ENCODE data around the gene IRAK2. TPM values are rescaled to one million over a fixed set of nuclear protein-coding genes. Genes with fewer than 3 reads are reported as not detected.

The IRAK2 gene
- total and polyA plus RNA-seq, 5 donors, result 0.63 to 1.5 (median 1.4) TPM

DNA sequence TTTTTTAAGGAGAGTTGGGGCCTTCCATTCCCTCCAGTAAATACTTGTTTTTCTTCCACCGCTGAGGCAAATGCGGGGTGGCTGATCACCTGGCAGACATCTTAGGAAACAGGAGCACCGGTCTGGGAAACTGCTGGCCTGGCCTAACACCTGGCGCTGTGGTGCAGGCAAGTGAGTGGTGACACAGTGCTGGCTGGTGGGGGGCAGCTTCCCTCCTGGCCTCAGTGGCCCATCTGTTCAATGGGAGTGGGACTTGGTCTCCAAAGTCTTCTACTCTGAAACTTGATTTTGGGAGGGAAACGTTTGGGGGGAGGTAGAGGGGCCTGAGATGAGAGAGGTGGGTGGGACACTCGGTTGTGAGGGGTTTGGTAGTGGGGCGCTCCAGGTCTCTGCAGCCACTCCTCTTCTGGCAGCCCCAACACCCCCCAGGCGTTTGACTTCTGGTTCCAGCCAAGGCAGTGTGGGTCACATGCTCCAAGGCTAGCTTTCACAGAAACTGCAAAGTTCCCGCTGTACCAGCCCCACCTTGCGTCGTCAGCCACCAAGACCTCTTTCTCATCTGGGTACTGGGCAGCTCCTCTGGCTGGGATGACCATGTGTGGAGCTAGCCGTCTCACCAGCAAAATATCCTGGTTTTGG, 123.3 kb downstream of the IRAK2 start:
- H3K9me3 ChIP-seq (ENCODE audit: control insufficient read depth, low read length), result no peaks in the 10 kb centered on the region
- no peak overlapping the region for H3K27ac ChIP-seq (ENCODE audit: low read length)
- H3K27me3 ChIP-seq (ENCODE audit: control insufficient read depth, insufficient read depth), result no peaks in the 10 kb centered on the region
- ATAC-seq, result no peak
- WGBS, result 93% methylated on average over 12 of the region's 12 CpGs
- H3K4me3 ChIP-seq (ENCODE audit: low read length), result no peak overlapping the region
- intact Hi-C loops (cut with DNase I), result no loop called here
- DNase-seq, result no peak
- peaks cover 5% of the 10 kb centered on the region for H3K4me1 ChIP-seq (ENCODE audit: control insufficient read depth, insufficient read depth, low read length)

DNA sequence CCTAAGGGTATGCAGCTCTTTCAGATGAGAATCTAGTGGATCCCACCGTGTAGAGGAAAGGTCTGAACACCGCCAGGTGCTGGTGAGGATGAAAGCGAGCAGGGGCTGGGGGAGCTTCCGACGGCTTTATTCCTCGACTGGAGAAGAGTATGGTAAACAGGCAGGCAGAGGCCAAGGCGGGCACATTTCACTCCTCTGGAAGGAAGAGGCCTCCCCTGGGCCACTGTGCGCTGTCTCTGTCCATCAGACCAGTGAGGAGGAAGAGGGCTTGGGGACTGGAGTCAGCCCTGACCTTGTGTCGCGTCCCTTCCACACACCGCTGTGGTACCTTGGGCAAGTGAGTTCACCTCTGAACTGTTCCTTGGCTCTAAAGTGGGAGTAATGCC, 123.8 kb downstream of the IRAK2 start:
- intact Hi-C loops (cut with DNase I), result no loop called here
- Histone ChIP-seq H3K4me3 (ENCODE audit: low read length) (no peak overlapping the region), H3K27me3 (ENCODE audit: control insufficient read depth, insufficient read depth) (no peaks in the 10 kb centered on the region), H3K9me3 (ENCODE audit: control insufficient read depth, low read length) (no peaks in the 10 kb centered on the region), H3K4me1 (ENCODE audit: control insufficient read depth, insufficient read depth, low read length) (peaks cover 5% of the 10 kb centered on the region), H3K27ac (ENCODE audit: low read length) (no peak overlapping the region)
- ATAC-seq (no peak), DNase-seq (no peak)
- 87% methylated on average over 11 of the region's 11 CpGs for WGBS

DNA sequence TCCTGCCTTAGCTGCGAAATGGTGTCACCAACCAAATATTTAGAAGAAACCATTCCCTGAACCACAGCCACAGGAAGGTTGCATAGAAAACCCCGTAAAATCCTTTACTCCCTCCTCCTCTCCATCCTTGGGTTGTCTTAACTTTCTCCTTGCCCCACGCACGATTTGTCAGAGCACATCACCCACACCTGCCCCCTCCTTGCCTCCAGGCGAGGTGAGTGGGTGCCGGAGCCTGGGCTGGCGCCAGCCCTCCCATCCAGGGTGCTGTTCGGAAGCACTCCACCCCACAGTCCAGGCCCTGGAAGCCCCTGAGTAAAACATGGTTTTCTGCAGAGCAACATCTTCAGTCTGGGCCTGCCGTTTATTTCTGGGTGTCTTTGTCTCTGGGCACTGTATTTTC, 124.4 kb downstream of the IRAK2 start:
- Histone ChIP-seq H3K27ac (ENCODE audit: low read length) (no peak overlapping the region), H3K9me3 (ENCODE audit: control insufficient read depth, low read length) (no peaks in the 10 kb centered on the region), H3K4me1 (ENCODE audit: control insufficient read depth, insufficient read depth, low read length) (peaks cover 5% of the 10 kb centered on the region), H3K4me3 (ENCODE audit: low read length) (no peak overlapping the region), H3K27me3 (ENCODE audit: control insufficient read depth, insufficient read depth) (no peaks in the 10 kb centered on the region)
- no peak for ATAC-seq
- no peak for DNase-seq
- WGBS, result 85% methylated on average over 9 of the region's 9 CpGs
- intact Hi-C loops (cut with DNase I), result no loop called here

DNA sequence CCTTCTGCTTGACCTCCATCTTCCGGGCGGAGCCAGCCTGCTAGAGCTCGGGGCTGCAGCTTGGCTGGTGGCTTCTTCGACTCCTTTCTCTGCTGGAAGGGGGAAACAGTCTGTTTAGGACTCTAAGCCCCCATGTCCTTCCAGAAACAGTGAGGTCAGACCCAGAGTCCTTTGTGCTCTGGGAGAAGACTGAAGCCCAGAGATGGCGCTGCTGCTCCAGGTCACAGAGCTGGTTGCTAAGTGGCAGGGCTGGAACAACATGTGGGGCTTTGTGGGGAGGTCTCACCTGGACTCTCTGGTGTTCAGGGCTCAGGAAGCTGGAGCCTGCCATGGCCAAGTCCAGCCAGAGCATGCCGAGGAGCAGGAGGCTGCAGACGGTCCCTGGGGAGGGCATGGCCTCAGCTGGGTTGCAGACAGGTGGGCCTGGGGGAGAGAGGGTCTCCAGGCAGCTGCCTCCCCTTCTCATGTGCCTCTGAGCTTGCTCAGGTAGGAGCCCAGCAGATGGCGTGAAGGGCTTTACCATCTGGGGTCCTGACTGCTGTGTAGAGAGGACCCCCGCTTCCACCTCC, 125.2 kb downstream of the IRAK2 start:
- no peak overlapping the region for H3K27ac ChIP-seq (ENCODE audit: low read length)
- intact Hi-C loops (cut with DNase I), result no loop called here
- no peaks in the 10 kb centered on the region for H3K9me3 ChIP-seq (ENCODE audit: control insufficient read depth, low read length)
- no peaks in the 10 kb centered on the region for H3K27me3 ChIP-seq (ENCODE audit: control insufficient read depth, insufficient read depth)
- H3K4me1 ChIP-seq (ENCODE audit: control insufficient read depth, insufficient read depth, low read length), result peaks cover 5% of the 10 kb centered on the region
- 90% methylated on average over 9 of the region's 9 CpGs for WGBS
- ATAC-seq, result no peak
- no peak overlapping the region for H3K4me3 ChIP-seq (ENCODE audit: low read length)
- no peak for DNase-seq

DNA sequence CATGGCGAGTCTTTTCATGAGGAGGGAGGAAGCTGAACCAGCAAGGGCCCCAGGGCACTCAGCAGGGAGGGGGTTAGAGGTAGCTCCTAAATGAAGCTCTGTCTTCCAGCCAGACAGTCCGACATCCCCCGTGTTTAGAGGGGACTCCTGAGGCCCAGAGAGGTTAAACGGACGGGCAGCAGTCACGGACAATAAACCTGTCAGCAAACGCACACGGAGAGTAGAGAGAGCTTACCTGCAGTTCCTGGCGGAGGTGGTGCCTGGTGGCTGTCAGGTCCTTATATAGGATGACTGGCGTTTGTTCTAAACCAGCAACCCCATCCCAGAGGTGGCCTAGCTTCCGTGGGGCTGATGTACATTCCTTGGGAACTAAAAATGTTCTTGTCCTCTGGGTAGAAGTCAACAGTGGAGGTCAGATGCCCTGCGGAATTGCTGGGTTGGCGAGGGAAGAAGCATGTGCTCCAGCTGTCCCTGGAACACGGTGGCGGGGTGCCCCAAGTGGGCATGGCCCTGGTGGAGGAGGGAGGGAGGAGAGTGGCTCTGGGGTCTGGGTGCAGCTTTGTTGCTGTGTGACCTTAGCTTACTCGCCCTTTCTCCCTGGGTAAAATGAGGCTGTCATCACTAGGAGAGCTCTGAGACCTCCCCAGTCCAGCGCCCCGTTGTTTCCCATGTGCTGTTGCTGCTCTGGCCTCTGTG, 125.9 kb downstream of the IRAK2 start:
- no peaks in the 10 kb centered on the region for H3K9me3 ChIP-seq (ENCODE audit: control insufficient read depth, low read length)
- H3K27me3 ChIP-seq (ENCODE audit: control insufficient read depth, insufficient read depth), result no peaks in the 10 kb centered on the region
- intact Hi-C loops (cut with DNase I), result no loop called here
- H3K4me1 ChIP-seq (ENCODE audit: control insufficient read depth, insufficient read depth, low read length), result peaks cover 5% of the 10 kb centered on the region
- ATAC-seq, result no peak
- H3K4me3 ChIP-seq (ENCODE audit: low read length), result no peak overlapping the region
- DNase-seq, result peak in 1 of 3 donors; percentile 54
- no peak overlapping the region for H3K27ac ChIP-seq (ENCODE audit: low read length)
- 84% methylated on average over 18 of the region's 18 CpGs for WGBS

DNA sequence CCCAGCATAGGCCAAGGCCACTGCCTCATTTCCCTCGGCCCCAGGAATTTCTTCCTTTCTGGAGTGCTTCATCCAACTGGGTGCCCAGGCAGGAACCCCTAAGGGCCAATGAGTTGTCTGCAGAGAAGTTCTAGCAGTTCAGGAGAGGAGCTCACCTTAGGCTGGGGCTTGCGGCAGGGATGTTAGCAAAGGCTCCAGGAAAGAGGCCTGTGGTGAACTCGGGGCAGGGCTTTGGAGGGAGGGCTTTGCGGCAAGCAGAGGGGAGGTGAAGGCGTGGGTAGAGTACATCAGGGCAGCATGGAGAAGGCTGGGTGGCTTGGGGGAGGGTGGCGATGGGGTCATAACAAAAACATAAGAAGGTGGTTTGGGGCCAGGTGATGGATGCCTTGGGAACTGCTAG, 126.9 kb downstream of the IRAK2 start:
- no peaks in the 10 kb centered on the region for H3K27me3 ChIP-seq (ENCODE audit: control insufficient read depth, insufficient read depth)
- H3K27ac ChIP-seq (ENCODE audit: low read length), result no peak overlapping the region
- intact Hi-C loops (cut with DNase I), result no loop called here
- ATAC-seq (no peak), DNase-seq (no peak)
- H3K4me1 ChIP-seq (ENCODE audit: control insufficient read depth, insufficient read depth, low read length), result peaks cover 5% of the 10 kb centered on the region
- no peaks in the 10 kb centered on the region for H3K9me3 ChIP-seq (ENCODE audit: control insufficient read depth, low read length)
- WGBS, result 94% methylated on average over 6 of the region's 6 CpGs
- no peak overlapping the region for H3K4me3 ChIP-seq (ENCODE audit: low read length)

DNA sequence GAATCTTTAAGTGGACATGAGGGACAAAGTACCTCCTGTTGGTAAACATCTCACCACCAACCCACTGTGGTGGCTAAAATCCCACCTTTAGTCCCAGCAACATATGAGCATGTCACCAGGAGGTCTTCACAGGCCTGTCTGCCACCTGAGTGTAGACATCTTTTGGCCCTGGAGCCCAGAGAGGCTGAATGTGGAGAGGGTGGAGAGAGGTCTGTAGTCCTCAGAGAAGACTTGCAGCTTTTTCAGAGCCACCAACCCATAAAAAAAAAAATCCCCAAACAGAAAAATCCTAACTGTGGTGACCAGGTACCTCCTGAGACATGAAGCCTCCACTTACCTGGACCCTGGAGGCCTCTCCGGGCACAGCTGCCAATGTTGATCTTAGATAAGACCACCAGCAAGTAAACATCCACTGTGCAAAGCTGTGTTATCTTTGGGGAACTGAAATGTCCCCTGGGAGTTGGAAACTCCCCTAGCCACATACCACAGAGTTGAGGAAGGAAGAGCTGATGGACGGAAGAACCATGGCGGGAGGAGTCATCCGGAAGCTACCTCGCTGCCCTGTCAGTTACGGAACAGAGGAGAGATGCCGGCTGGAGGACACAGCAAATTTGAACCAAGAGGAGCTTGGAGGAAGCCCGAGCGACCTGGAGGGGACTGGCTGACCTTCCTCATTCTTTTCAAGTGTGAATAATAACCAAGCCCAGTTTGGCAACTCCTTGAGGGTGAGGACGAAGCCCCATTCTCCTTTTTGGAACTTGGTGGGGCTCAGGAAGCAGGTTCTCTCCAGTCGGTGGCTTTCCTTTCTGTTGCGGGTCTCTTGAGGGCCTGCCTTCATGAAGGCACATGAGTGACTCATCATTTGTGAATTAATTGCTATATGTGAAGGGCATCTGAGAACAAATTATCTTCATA, 128.0 kb downstream of the IRAK2 start, which contains the start of gene GHRL:
GHRL (minus strand) TSS at position 443 of the 915 bp plus-strand sequence. CDS start 2,767 bp downstream, outside the sequence.
- DNase-seq, result no peak
- WGBS, result 42% methylated on average over 12 of the region's 12 CpGs
- intact Hi-C loops (cut with DNase I), result no loop called here
- peak in 1 of 2 donors; percentile 32 for ATAC-seq
- no peak within 1 kb of the TSS for H3K4me3 ChIP-seq (ENCODE audit: low read length)
- no peaks in the 10 kb centered on the region for H3K9me3 ChIP-seq (ENCODE audit: control insufficient read depth, low read length)
- H3K4me1 ChIP-seq (ENCODE audit: control insufficient read depth, insufficient read depth, low read length), result peaks cover 5% of the 10 kb centered on the region
- no peak within 1 kb of the TSS for H3K27ac ChIP-seq (ENCODE audit: low read length)
- H3K27me3 ChIP-seq (ENCODE audit: control insufficient read depth, insufficient read depth), result no peaks in the 10 kb centered on the region

Other genes with a start within 250 kb of the IRAK2 start
- gene IL17RC, start 247.8 kb upstream of the IRAK2 start, total RNA-seq, result 10 to 100 TPM; 35.1 to 48.1 (median 41.9) TPM
- 40.4 TPM for gene IL17RC, start 247.8 kb upstream of the IRAK2 start, polyA plus RNA-seq
- 10 to 100 TPM; 59.6 to 88.4 (median 66.9) TPM for gene CRELD1, start 231.1 kb upstream of the IRAK2 start, total RNA-seq
- gene CRELD1, start 231.1 kb upstream of the IRAK2 start, polyA plus RNA-seq, result 92.8 TPM
- 1 to 10 TPM; 1.4 to 2.1 (median 1.7) TPM for gene PRRT3, start 212.5 kb upstream of the IRAK2 start, total RNA-seq
- 1.2 TPM for gene PRRT3, start 212.5 kb upstream of the IRAK2 start, polyA plus RNA-seq
- 10 to 100 TPM; 84.3 to 89.8 (median 87.6) TPM for gene EMC3, start 178.1 kb upstream of the IRAK2 start, total RNA-seq
- gene EMC3, start 178.1 kb upstream of the IRAK2 start, polyA plus RNA-seq, result 85.2 TPM
- gene FANCD2, start 138.5 kb upstream of the IRAK2 start, total RNA-seq, result 1 to 10 TPM; 1.1 to 2.6 (median 1.6) TPM
- gene FANCD2, start 138.5 kb upstream of the IRAK2 start, polyA plus RNA-seq, result 1.0 TPM
- gene FANCD2OS, start 56.7 kb upstream of the IRAK2 start, total RNA-seq, result not detected
- not detected for gene FANCD2OS, start 56.7 kb upstream of the IRAK2 start, polyA plus RNA-seq
- gene BRK1, start 49.2 kb upstream of the IRAK2 start, total RNA-seq, result 100 to 1,000 TPM in 2 of 4 donors, 10 to 100 TPM in 2; 93.3 to 106 (median 100) TPM
- 127 TPM for gene BRK1, start 49.2 kb upstream of the IRAK2 start, polyA plus RNA-seq
- 10 to 100 TPM; 17.4 to 18.2 (median 17.6) TPM for gene VHL, start 23.1 kb upstream of the IRAK2 start, total RNA-seq
- 19.1 TPM for gene VHL, start 23.1 kb upstream of the IRAK2 start, polyA plus RNA-seq
- 10 to 100 TPM; 19.1 to 25.6 (median 21.9) TPM for gene TATDN2, start 83.5 kb downstream of the IRAK2 start, total RNA-seq
- 13.6 TPM for gene TATDN2, start 83.5 kb downstream of the IRAK2 start, polyA plus RNA-seq
- gene GHRL, start 128.0 kb downstream of the IRAK2 start, total RNA-seq, result not detected
- gene GHRL, start 128.0 kb downstream of the IRAK2 start, polyA plus RNA-seq, result 0.25 TPM
- 10 to 100 TPM; 53.7 to 86.8 (median 70.8) TPM for gene SEC13, start 156.2 kb downstream of the IRAK2 start, total RNA-seq
- 74.1 TPM for gene SEC13, start 156.2 kb downstream of the IRAK2 start, polyA plus RNA-seq